HFFc6 (cell line): Measurements from ENCODE around the gene SLC35F2. TPM values are rescaled to one million over a fixed set of nuclear protein-coding genes. Genes with fewer than 3 reads are reported as not detected.
A peak's percentile ranks its signal among the peaks of the same experiment; 100 is the strongest.

Experiments used
- DNase-seq: peaks from one replicate; pipeline ENCODE4 v3.0.0-alpha.2; 2018
- H3K27ac Mint-ChIP-seq: 2 replicates; pipeline ENCODE4 v1.8.0; 2020; ENCODE audit warnings: mild to moderate bottlenecking, mixed read lengths
- H3K27me3 Mint-ChIP-seq: 2 replicates; pipeline ENCODE4 v1.8.0; 2021; ENCODE audit warnings: mild to moderate bottlenecking, moderate library complexity, mixed read lengths; ENCODE audit not compliant: insufficient read depth
- H3K36me3 Mint-ChIP-seq: 2 replicates; pipeline ENCODE4 v1.8.0; 2021; ENCODE audit warnings: low read depth, mixed read lengths
- H3K4me1 Mint-ChIP-seq: 2 replicates; pipeline ENCODE4 v1.8.0; 2020; ENCODE audit warnings: low read depth, mixed read lengths
- H3K4me3 Mint-ChIP-seq: 2 replicates; pipeline ENCODE4 v1.8.0; 2020; ENCODE audit warnings: mild to moderate bottlenecking, moderate library complexity, mixed read lengths
- H3K9me3 Mint-ChIP-seq: 2 replicates; pipeline ENCODE4 v1.8.0; 2020; ENCODE audit warnings: mild to moderate bottlenecking, mixed read lengths
- CTCF ChIP-seq: fragments of 200-600 bp; sonication (generic); IDR thresholded peaks from 2 replicates; pipeline ENCODE4 v1.5.0; 2021; ENCODE audit warnings: antibody characterized with exemption, mild to moderate bottlenecking
- total RNA-seq, 6 experiments: library from RNA; stranded (reverse); fragmentation: NEBNext Ultra II Directional; extraction: Animal tissue kit (Norgen Biotek cat#: 25700); gene quantifications; 2 replicates in 1 of 6; 3 replicates in 5 of 6; pipeline ENCODE4 v1.2.3, GENCODE V29; 2021

The SLC35F2 gene
- total RNA-seq, 6 experiments from 2014 or later: 7.0 to 9.7 (median 7.7) TPM

- no peak overlapping the region for H3K27ac Mint-ChIP-seq
- H3K4me1 Mint-ChIP-seq: no peaks in the 10 kb centered on the region
- no peaks in the 10 kb centered on the region; the same call in 1 of the 2 replicates for H3K27me3 Mint-ChIP-seq
- H3K36me3 Mint-ChIP-seq: peaks cover 4% of the 10 kb centered on the region; the same call in 1 of the 2 replicates
- no peaks in the 10 kb centered on the region for H3K9me3 Mint-ChIP-seq
- peak; percentile 64 for DNase-seq
- TF ChIP-seq CTCF: peak; percentile 97
- no peak overlapping the region for H3K4me3 Mint-ChIP-seq
Measured at GRCh38 chr11:107799218-107799859, 59.2 kb downstream of the SLC35F2 start.

GRCh38 chr11:107792049-107792443 lies 66.5 kb downstream of the SLC35F2 start:
- Mint-ChIP-seq H3K27me3 (no peaks in the 10 kb centered on the region), H3K27ac (no peak overlapping the region), H3K4me3 (no peak overlapping the region), H3K36me3 (peaks cover 4% of the 10 kb centered on the region; the same call in 1 of the 2 replicates), H3K9me3 (no peaks in the 10 kb centered on the region), H3K4me1 (no peaks in the 10 kb centered on the region)
- DNase-seq: no peak
- TF ChIP-seq CTCF: no peak

- peaks cover 4% of the 10 kb centered on the region; the same call in 1 of the 2 replicates for H3K36me3 Mint-ChIP-seq
- DNase-seq: no peak
Measured at GRCh38 chr11:107791343-107792048, 67.1 kb downstream of the SLC35F2 start.

GRCh38 chr11:107789767-107790166 lies 68.8 kb downstream of the SLC35F2 start:
- peaks cover 10% of the 10 kb centered on the region for H3K4me1 Mint-ChIP-seq
- DNase-seq: no peak
- H3K27me3 Mint-ChIP-seq: no peaks in the 10 kb centered on the region
- no peak overlapping the region for H3K27ac Mint-ChIP-seq
- H3K9me3 Mint-ChIP-seq: no peaks in the 10 kb centered on the region
- no peak for TF ChIP-seq CTCF
- no peak overlapping the region for H3K4me3 Mint-ChIP-seq
- H3K36me3 Mint-ChIP-seq: peaks cover 3% of the 10 kb centered on the region; the same call in 1 of the 2 replicates

More at GRCh38 chr11:107791343-107792048, 67.1 kb downstream of the SLC35F2 start:
- Mint-ChIP-seq H3K27ac (no peak overlapping the region), H3K9me3 (no peaks in the 10 kb centered on the region), H3K4me3 (no peak overlapping the region), H3K27me3 (no peaks in the 10 kb centered on the region), H3K4me1 (no peaks in the 10 kb centered on the region)
- no peak for TF ChIP-seq CTCF

GRCh38 chr11:107787733-107788132 lies 70.9 kb downstream of the SLC35F2 start:
- Mint-ChIP-seq H3K4me1 (peaks cover 13% of the 10 kb centered on the region), H3K27me3 (no peaks in the 10 kb centered on the region), H3K9me3 (no peaks in the 10 kb centered on the region), H3K27ac (no peak overlapping the region), H3K4me3 (no peak overlapping the region), H3K36me3 (no peaks in the 10 kb centered on the region)
- no peak for DNase-seq
- no peak for TF ChIP-seq CTCF
